ENCODE measurements around the gene ZBED6. TPM values are rescaled to one million over a fixed set of nuclear protein-coding genes. Genes with fewer than 3 reads are reported as not detected.
"Not testable (repeated sequence)": the region's sequence is repeated elsewhere in the genome, so short reads cannot be mapped to it uniquely, and the experiment has no call there.

Gene ZBED6
- total RNA-seq, 1 donor from 2014 or later, result 44.8 TPM

DNA sequence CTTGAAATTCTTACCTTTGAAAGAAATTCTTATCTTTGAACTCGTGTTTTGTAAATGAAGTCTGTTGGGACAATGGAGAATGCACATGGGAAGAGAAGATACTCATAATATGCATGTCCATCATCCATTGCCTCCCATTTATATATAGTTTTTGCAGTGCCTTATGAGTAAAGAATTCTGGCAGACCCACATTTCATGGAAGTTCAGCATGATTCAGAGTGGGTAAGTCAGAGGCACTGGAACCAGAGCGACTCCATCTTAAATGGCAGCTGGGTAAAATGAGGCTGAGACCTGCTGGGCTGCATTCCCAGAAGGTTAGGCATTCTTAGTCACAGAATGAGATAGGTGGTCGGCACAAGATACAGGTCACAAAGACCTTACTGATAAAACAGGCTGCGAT lies 16.6 kb upstream of the ZBED6 start:
- DNase-seq (ENCODE audit: low spot score), result peak; percentile 9

DNA sequence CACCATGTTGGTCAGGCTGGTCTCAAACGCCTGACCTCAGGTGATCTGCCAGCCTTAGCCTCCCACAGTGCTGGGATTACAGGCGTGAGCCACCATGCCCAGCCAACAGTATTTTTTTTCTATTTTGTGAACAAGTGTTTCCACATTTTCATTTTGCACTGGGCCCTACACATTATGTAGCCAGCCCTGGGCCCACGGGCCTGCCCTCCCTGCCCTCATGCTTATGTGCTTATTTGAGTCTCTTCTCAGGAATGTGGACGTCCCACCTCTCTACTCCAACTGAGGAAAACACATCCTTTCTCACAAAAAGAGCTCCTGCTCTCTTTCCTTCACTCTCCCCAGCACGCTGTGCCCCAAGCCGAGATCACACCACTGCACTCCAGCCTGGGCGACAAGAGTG lies 13.5 kb upstream of the ZBED6 start:
- peak; percentile 43 for DNase-seq (ENCODE audit: low spot score)

DNA sequence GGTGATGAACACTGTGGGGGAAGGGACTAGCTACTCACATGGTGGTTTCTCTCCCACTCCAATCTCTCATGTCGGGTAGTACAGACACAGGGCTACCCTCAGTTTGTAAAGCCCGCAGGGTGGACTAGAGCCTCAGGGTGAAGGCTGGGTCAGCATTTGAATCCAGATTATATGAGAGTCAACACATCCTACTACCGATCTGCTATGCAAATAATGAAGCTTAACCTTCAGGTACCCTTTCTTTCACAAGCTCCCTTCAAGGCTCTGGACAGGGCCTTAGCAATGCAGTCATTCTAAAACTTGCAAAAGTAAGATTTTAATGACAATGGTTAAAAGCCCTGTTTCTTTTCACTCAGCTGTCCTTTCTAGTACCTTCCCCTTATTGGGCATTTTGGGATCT lies 5.5 kb upstream of the ZBED6 start:
- no peak for DNase-seq (ENCODE audit: low spot score)

DNA sequence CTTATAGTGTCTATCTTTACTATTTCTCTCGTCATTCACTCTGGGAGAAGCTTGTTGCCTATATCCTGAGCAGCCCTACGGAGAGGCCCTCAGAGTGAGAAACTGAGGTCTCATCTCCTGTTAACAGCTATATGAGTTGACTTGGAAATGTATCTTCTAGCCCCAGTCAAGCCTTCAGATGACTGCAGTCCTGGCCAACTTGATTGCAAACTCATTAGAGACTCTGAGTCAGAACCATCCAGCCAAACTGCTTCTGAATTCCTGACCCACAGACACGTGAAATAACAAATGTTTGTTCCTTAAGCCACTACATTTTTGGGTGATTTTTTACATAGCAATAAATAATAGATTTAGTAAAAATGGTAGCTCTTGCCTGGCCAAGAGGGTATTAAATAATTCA lies 3.9 kb upstream of the ZBED6 start:
- DNase-seq (ENCODE audit: low spot score), result no peak

DNA sequence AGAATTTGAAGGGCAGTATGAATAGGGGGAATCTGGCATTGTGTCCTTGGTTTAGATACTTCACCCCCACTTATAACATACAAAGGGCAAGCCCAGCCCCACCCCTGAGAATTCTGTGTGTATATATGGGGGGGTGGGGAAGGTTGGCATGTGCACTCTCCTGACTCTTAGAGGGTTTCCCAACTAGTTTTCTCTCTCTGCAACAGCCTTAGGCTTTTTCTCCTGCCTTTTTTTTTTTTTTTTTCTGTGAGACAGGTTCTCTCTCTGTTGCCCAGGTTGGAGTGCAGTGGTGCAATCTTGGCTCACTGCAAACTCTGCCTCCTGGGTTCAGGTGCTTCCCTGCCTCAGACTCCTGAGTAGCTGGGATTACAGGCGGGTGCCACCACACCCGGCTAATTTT lies 2.9 kb upstream of the ZBED6 start:
- DNase-seq (ENCODE audit: low spot score), result no peak

DNA sequence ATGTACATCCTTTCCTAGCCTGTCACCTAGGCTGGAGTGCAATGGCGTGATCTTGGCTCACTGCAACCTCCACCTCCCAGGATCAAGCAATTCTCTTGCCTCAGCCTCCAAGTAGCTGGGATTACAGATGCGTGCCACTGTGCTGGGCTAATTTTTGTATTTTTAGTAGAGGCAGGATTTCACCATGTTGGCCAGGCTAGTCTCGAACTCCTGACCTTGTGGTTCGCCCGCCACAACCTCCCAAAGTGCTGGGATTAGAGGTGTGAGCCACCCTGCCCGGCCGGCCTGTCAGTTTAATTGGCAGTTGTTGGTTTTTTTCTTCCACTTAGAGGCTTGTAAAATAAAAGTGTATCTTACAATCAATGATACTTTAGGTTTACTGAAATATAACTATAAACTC lies 1.9 kb upstream of the ZBED6 start:
- not testable (repeated sequence) for DNase-seq (ENCODE audit: low spot score)

DNA sequence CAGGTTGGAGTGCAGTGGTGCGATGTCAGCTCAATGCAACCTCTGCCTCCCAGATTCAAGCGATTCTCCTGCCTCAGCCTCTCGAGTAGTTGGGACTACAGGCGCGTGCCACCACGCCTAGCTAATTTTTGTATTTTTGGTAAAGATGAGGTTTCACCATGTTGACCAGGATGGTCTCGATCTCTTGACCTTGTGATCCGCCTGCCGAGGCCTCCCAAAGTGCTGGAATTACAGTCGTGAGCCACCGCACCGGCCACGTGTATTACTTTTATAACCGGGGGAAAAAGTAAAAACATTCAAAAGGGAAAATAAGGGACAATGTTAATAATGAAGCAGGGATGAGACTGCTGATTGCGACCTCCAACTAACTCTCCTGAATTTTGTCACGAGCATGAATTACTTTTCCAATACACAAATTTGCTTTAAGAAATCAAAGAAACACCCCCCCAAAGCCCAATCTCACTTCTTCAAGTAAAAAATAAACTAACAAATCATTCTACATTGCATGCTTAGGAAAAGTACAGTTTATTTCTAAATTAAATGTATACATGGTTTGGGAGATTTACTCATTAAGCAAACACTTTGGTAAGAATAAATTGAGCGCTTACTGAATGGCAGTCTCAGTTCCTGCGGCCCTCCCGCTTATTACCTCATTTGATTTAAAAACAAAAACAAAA lies 521 bp upstream of the ZBED6 start:
- DNase-seq (ENCODE audit: low spot score), result no peak

DNA sequence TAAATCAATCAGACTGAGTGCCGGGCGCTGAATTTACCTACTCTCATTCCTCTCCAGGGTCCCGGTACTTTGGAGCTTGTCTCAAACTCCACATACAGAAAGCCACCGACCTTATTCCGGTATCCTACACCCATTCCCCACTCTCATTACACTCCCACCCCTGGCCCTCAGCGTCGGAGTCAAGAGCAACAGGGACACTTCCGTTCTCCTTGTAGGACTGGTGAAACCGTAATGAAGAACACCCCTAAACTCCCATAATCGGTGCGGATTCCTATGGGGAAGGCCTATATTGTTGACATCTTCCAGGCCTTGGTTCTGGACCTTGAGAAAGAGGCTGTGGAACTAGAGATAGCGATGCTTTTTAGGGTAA lies 798 bp downstream of the ZBED6 start:
- DNase-seq (ENCODE audit: low spot score), result no peak

DNA sequence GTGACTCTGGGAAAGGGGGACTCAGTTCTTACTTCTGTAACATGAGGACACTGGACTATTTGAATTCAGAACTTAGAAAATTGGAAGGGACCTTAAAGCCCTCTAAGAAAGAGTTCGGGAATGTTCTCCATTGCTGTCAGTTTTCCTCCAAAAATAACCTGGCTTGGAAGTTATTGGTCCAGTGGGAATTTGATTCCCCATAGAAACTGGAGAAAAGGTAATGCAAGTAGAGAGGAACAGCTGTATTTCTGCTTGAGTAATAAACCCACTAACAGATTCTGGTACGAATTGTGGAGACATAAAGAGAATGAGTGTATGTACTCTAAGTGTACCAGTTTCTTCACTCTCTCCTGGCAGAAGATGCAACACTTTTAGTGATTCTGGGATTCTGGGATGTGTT lies 1.8 kb downstream of the ZBED6 start:
- no peak for DNase-seq (ENCODE audit: low spot score)

DNA sequence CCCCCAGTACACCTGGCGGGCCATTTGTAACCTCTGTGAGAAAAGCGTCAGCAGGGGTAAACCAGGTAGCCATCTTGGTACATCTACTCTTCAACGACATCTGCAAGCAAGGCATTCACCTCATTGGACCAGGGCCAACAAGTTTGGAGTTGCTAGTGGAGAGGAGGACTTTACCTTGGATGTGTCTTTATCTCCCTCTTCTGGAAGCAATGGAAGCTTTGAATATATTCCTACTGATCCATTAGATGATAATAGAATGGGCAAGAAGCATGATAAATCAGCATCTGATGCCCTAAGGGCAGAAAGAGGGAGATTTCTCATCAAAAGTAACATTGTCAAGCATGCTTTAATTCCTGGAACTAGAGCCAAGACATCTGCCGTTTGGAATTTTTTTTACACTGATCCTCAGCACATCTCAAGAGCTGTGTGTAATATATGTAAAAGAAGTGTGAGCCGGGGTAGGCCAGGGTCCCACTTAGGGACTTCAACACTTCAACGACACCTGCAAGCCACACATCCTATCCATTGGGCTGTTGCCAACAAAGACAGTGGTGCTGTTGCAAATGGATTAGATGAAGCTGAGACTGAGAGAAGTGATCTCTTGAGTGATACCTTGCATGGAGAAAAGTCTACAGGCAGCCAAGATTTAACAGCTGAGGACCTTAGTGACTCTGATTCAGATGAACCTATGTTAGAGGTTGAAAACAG lies 2.7 kb downstream of the ZBED6 start:
- no peak for DNase-seq (ENCODE audit: low spot score)

DNA sequence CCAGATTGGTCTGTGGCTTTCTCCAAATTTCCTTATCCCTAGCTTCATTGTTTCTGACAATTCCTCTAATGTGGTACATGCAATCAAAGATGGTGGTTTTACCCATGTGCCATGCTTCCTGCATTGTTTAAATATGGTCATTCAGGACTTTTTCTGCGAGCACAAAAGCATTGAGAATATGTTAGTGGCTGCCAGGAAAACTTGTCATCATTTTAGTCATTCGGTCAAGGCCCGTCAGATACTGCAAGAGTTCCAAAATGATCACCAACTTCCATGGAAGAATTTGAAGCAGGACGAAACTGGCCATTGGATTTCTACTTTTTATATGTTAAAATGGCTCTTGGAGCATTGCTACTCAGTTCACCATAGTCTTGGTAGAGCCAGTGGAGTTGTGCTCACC lies 3.7 kb downstream of the ZBED6 start:
- DNase-seq (ENCODE audit: low spot score), result no peak

DNA sequence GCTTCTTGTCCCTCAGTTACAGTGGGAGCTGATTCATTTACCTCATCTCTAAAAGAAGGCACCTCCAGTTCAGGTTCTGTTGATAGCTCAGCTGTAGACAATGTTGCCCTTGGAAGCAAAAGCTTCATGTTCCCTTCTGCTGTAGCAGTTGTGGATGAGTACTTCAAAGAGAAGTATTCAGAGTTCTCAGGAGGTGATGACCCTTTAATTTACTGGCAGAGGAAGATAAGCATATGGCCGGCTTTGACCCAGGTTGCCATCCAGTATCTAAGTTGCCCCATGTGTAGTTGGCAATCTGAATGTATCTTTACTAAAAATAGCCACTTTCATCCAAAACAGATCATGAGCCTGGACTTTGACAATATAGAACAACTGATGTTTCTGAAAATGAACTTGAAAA lies 4.5 kb downstream of the ZBED6 start:
- no peak for DNase-seq (ENCODE audit: low spot score)

DNA sequence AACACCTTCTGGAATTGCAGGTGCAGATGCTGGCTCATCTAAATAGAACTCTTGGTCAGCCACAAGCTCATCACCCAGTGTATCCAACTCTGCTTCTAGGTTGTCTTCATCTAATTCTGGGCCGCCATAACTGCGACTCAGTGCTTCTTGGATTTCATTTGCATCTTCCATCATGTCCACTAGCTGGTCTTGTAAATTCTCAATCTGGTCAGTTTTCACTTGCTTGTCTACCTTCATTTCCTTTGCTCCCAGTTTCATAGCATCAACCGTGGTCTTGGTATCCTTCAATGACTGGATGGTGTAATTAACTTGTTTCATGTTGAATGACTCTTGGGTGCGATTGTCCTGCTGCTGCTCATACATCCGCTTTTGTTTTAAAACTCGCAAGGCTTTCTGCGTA lies 10.3 kb downstream of the ZBED6 start:
- DNase-seq (ENCODE audit: low spot score), result no peak

DNA sequence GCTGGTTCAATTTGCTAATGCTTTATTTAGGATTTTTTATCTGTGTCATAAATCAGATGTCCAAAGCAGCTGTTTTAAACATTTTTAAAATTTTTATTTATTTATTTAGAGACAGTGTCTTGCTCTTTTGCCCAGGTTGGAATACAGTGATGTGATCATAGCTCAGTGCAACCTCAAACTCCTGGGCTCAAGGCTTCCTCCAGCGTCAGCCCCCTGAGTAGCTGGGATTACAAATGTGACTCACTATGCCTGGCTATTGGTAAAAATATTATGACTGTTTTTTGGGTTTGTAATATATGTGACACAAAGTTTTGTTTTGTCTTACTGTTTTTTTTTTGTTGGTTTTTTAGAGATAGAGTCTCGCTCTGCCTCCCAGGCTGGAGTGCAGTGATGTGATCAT lies 11.8 kb downstream of the ZBED6 start:
- no peak for DNase-seq (ENCODE audit: low spot score)

DNA sequence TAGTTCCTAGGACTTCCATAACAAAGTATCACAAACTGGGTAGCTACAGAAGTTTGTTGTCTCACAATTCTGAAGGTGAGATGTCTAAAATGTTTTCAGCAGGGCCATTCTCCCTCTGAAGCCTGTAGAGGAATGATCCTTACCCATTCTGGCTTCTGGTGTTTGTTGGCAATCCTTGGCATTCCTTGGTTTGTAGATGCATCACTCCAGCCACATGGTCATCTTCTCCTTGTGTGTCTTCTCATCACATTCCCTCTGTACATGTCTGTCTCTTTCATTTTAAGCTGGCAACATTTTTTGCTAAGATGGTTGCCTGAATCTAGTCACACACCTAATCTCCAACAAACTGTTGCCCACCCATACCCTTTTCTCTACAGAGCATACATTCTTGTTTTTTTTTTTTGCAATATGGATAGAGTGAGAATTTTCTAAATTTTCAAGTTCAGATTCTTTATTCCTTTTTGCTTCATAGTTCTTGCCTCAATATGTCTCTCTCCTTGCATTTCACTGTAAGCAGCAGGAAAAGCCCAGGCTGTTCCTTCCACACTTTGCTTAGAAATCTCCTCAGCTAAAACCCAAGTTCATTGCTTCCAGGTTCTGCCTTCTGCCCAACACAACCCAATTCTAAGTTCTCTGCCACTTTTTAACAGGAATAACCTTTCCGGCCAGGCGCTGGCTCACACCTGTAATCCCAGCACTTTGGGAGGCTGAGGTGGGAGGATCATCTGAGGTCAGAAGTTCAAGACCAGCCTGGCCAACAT lies 18.3 kb downstream of the ZBED6 start:
- no peak for DNase-seq (ENCODE audit: low spot score)

DNA sequence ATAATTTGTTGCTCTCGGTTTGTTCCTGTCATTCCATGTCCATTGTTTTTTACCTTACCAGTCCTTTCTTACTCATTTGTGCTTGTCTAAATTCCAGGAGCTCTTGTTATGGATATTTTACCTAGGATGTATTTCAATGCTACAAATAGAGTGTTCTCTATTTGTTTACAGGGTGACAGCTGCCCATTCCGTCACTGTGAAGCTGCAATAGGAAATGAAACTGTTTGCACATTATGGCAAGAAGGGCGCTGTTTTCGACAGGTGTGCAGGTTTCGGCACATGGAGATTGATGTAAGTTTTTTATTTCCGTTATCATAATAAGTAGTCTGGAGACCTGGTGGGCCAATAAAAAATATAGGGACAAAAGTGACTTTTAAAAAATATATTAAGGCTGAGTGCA lies 23.0 kb downstream of the ZBED6 start:
- no peak for DNase-seq (ENCODE audit: low spot score)

DNA sequence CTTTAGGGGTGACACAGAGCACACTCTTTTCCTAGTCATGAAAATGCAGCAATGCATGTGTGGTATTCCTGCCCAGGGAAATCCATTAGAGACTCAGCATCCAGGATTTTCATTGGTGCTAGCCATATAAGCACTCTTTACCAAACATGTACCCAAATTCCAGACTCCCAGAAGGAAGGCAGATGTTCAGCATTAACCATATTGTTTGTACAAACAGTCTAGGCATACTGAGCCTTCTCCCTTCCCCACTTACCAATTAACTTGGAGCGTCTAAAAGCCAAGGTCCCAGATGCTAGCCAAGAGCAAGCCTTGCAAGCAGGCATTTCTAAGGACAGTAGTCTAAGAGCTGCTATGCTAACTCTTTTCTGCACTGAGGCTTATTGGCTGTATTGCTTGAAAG lies 27.9 kb downstream of the ZBED6 start:
- DNase-seq (ENCODE audit: low spot score), result no peak

DNA sequence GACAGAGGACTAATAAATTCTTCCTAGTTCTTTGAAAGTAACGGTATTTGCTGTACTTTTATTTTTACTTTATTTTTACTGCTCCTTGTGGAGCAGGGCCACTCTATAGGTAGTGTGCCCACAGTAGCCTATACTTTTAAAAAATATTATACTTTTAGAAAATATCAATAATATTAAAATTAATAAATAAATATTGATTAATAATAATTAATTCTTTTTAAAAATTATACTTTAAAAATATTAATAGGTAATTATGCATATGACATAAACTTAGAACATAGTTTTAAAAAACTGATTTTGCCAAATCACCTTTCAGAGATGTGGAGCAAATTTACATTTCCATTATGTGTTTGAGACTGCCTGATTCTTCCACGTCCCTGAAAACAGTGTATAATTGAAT lies 30.8 kb downstream of the ZBED6 start:
- DNase-seq (ENCODE audit: low spot score), result no peak

DNA sequence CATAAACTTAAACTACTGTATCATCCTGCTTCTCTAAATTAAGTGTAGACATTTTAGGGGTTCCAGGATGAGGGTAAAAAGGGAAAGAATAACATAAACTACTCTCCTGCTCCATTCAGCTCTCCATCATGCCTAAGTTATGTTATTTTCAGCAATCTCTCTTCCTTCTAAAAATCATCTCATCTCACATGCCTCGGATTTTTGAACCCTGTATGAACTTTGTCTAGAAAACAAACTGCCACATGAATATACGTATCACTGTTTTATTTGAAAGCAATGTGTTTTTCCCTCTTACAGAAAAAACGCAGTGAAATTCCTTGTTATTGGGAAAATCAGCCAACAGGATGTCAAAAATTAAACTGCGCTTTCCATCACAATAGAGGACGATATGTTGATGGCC lies 32.6 kb downstream of the ZBED6 start:
- no peak for DNase-seq (ENCODE audit: low spot score)

DNA sequence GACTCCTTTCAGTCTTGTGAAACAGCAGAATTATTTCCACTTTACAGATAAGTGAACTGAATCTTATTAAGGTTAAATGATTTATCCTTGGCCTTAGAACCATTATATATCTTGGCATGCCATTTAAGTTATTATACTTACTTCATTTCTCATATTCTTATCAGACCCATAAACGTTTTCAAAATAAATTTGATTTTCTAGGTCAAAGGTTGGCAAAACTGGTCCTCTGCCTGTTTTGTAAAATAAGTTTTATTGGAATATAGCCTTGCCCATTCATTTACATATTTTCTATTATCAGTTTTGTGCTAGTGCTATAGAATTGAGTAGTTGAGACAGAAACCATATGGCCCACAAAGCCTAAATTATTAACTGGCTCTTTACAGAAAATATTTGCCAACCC lies 33.1 kb downstream of the ZBED6 start:
- no peak for DNase-seq (ENCODE audit: low spot score)

DNA sequence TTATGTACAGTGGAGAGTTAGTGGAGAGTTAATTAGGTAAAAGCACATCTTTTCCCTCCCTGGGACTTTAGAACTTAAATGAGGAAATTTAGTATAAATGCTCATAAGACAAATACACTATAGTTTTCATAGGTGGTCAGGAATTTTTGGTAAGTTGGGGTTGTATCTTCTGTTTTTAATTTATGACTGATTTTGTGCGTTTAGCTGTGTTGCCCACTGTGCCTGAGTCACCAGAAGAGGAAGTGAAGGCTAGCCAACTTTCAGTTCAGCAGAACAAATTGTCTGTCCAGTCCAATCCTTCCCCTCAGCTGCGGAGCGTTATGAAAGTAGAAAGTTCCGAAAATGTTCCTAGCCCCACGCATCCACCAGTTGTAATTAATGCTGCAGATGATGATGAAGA lies 33.8 kb downstream of the ZBED6 start:
- not testable (repeated sequence) for DNase-seq (ENCODE audit: low spot score)

DNA sequence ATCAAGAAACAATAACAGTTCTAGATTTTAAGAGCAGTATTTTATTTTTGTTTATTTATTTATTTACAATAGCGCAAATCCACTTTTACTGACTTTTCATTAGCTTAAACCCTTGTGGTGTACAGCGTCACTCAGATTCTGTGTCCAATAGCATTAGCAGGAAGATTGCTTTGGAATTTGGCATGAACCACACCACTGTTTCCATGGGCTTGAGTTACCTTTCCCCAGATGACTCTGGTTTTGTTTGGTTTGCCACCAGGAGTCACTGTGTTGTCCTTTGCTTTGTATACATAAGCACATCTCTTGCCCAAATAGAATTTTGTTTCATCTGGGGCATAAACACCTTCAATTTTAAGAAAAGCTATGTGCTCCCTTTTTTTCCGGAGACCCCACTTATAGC lies 40.1 kb downstream of the ZBED6 start:
- DNase-seq (ENCODE audit: low spot score), result no peak

DNA sequence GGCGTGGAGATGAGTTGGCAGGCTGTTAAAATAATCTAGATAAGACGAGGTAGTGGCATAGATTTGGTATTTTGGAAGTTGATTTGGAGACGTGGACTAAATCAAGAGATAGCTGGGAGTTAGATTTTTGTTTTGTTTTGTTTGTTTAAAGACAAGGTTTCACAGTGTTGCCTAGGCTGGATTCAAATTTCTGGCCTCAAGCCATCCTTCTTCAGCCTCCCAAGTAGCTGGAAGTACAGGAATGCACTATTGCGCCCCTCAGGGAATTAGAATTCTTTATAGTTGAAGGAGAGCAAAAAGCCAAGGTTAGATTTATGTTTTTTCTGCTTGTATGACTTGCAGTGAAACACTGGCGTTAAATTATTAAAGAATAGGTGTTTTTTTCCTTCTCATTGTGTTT lies 43.7 kb downstream of the ZBED6 start:
- DNase-seq (ENCODE audit: low spot score), result no peak
